Pancreas (tissue), 10 donors: ENCODE measurements around the gene GOLGA6B. TPM values are rescaled to one million over a fixed set of nuclear protein-coding genes. Genes with fewer than 3 reads are reported as not detected.
"Not testable (repeated sequence)": the region's sequence is repeated elsewhere in the genome, so short reads cannot be mapped to it uniquely, and the experiment has no call there.

Experiments used
- ATAC-seq, 4 donors: fragments of 200-7000 bp; cut with Tn5 transposase; one replicate each; pipeline versions ENCODE4 v1.8.0 to v1.9.1; 2020; ENCODE audit warnings: mild to moderate bottlenecking in 4 of 4, moderate library complexity in 4 of 4
- DNase-seq, 6 donors: peaks; one replicate each; pipeline ENCODE4 v3.0.0-alpha.2; 2020
- FAIRE-seq: peaks from 2 replicates; lab custom pipeline; 2012; peaks lifted over from hg19 to GRCh38; lab: Jason Lieb, UNC
- H3K27ac ChIP-seq, 4 donors: fragments of 200-600 bp; sonication (generic); 1 replicate in 3 of 4; 2 replicates in 1 of 4; pipeline versions ENCODE4 v1.5.0 to v1.8.0; 2020
- H3K27me3 ChIP-seq, 4 donors: fragments of 200-600 bp; one replicate each; pipeline ENCODE4 v1.8.0; 2021
- H3K36me3 ChIP-seq, 3 donors: fragments of 200-600 bp; sonication (generic) in 1 of 3; one replicate each; pipeline versions ENCODE4 v1.5.0 to v1.8.0; 2020 to 2021
- H3K4me1 ChIP-seq, 3 donors: fragments of 200-600 bp; one replicate each; pipeline ENCODE4 v1.8.0; 2021
- H3K4me3 ChIP-seq, 4 donors: fragments of 200-600 bp; sonication (generic) in 2 of 4; one replicate each; pipeline versions ENCODE4 v1.5.0 to v1.8.0; 2020 to 2021
- H3K9me3 ChIP-seq, 4 donors: fragments of 200-600 bp; one replicate each; pipeline ENCODE4 v1.8.0; 2021
- WGBS, 2 donors: extraction: QIAGEN DNeasy Blood & Tissue Kit; methylation state at CpG; one replicate each; pipeline ENCODE4 v1.1.7; 2013; 5-methylcytosine and 5-hydroxymethylcytosine counted together
- intact Hi-C, 3 donors: fragments of 100-400 bp; cut with DNase I; formaldehyde crosslinking; loops; one replicate each; pipeline versions ENCODE4 v1.11.1 to v1.14.2; 2022
- polyA plus RNA-seq, 2 donors: library from polyadenylated mRNA; stranded (reverse); fragments of 200-250 nt; gene quantifications; one replicate each; pipeline ENCODE4 v1.2.3, GENCODE V29; 2013
- total RNA-seq, 6 donors: library from RNA; stranded (reverse); fragmentation: NEBNext Ultra II Directional in 4 of 6; extraction: Animal tissue kit (Norgen Biotek cat#: 25700) in 4 of 6; gene quantifications; one replicate each; pipeline versions ENCODE4 v1.2.1 to v1.2.4, GENCODE V29; 2021 to 2023
- TF ChIP-seq, protein P1 (sequence below), 4 donors: fragments of 200-600 bp; sonication (generic) in 3 of 4; IDR thresholded peaks; one replicate each; pipeline versions ENCODE4 v1.5.0 to v1.8.0; 2021; ENCODE audit warnings: antibody characterized with exemption in 4 of 4
- donor health status: healthy with polysubstance abuse.
- donor health status: DM: no; HTN: no; CAD: no; lungs with moderate emphysema.
- donor health status: DM: no; HTN: no; CAD: no.
- donor health status: control.
- donor health status: control.
- donor health status: Bipolar disorder and iron deficiency.
- donor health status: DM: yes; HTN: yes; CAD: no.
- donor health status: DM: no; HTN: no; CAD: no.
- donor health status: DM: no; HTN: no; CAD: no.
- donor health status: DM: yes; HTN: yes; CAD: no.

The GOLGA6B gene
- total and polyA plus RNA-seq, 8 donors = not detected

DNA sequence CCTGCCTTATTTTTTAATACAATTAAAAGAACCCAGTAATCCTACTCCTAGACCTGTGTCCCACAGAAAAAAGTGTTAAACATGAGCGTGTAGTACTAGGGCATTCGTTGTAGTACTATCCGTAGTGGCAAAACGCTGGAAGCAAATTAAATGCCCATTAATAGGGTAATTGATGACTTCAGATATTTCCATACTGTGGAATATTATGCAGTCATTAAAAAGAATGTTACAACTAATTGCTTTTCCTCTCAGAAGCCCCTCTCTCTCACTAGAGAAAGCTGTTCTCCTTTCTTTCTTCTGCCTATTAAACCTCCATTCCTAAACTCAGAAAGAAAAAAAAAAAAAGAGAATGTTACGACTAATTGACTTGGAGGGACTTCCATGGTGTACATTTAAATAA, 34.2 kb downstream of the GOLGA6B start:
- no peaks in the 10 kb centered on the region for H3K27me3 ChIP-seq
- 95 to 97% methylated on average over 5 of the region's 5 CpGs for WGBS, 2 donors
- no peaks in the 10 kb centered on the region for H3K9me3 ChIP-seq
- H3K4me1 ChIP-seq = peaks cover 0 to 4% (median 0%) of the 10 kb centered on the region in 3 donors
- H3K27ac ChIP-seq = no peak overlapping the region
- FAIRE-seq (no peak), ATAC-seq (no peak), DNase-seq (no peak)
- TF ChIP-seq, protein P1, sequence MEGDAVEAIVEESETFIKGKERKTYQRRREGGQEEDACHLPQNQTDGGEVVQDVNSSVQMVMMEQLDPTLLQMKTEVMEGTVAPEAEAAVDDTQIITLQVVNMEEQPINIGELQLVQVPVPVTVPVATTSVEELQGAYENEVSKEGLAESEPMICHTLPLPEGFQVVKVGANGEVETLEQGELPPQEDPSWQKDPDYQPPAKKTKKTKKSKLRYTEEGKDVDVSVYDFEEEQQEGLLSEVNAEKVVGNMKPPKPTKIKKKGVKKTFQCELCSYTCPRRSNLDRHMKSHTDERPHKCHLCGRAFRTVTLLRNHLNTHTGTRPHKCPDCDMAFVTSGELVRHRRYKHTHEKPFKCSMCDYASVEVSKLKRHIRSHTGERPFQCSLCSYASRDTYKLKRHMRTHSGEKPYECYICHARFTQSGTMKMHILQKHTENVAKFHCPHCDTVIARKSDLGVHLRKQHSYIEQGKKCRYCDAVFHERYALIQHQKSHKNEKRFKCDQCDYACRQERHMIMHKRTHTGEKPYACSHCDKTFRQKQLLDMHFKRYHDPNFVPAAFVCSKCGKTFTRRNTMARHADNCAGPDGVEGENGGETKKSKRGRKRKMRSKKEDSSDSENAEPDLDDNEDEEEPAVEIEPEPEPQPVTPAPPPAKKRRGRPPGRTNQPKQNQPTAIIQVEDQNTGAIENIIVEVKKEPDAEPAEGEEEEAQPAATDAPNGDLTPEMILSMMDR (IDR thresholded peaks at IDR 0.05) = no peak
- H3K36me3 ChIP-seq = no peaks in the 10 kb centered on the region
- no peak overlapping the region for H3K4me3 ChIP-seq
- intact Hi-C loops = no loop called here

DNA sequence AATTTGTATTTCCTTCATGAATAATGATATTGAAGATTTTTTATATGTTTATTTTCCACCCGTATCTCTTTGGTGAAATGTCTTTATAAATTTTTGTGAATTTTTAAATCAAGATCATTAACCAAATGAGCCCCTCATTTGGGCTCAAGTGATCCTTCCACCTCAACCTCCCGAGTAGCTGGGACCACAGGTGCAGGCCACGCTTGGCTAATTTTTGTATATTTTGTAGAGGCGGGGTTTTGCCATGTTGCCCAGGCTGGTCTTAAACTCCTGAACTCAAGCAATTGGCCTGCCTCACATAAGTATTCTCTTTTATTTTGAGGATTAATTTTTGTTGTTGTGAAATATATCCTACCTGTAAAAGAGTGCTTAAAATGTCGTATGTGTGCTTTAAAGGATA, 36.4 kb downstream of the GOLGA6B start:
- no peaks in the 10 kb centered on the region for H3K9me3 ChIP-seq
- peaks cover 0 to 4% (median 0%) of the 10 kb centered on the region in 3 donors for H3K4me1 ChIP-seq
- no peaks in the 10 kb centered on the region for H3K27me3 ChIP-seq
- DNase-seq = no peak
- no peak overlapping the region for H3K4me3 ChIP-seq
- 83 to 91% methylated on average over 5 of the region's 5 CpGs for WGBS, 2 donors
- intact Hi-C loops = no loop called here
- no peak for ATAC-seq
- H3K36me3 ChIP-seq = no peaks in the 10 kb centered on the region
- H3K27ac ChIP-seq = no peak overlapping the region
- TF ChIP-seq, protein P1 (IDR thresholded peaks at IDR 0.05) = no peak
- no peak for FAIRE-seq

DNA sequence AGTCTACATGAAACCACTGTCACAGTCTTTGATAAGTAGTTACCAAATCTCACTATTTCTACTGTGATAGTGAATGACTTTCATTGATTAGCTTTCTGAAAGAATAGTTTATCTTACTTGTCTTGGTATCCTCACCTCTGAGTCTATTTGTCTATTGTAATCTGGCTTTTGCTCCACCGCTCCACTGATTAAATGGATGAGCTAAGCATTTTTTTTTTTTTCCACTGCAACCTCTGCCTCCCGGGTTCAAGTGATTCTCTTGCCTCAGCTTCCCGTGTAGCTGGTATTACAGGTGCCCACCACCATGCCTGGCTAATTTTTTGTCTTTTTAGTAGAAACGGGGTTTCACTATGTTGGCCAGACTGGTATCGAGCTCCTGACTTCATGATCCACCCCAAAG, 44.4 kb downstream of the GOLGA6B start:
- H3K36me3 ChIP-seq = no peaks in the 10 kb centered on the region
- FAIRE-seq (no peak), DNase-seq (no peak), ATAC-seq (no peak)
- no peaks in the 10 kb centered on the region for H3K4me1 ChIP-seq
- H3K4me3 ChIP-seq = no peak overlapping the region
- intact Hi-C loops = no loop called here
- H3K27me3 ChIP-seq = no peaks in the 10 kb centered on the region
- H3K9me3 ChIP-seq = no peaks in the 10 kb centered on the region
- no peak overlapping the region for H3K27ac ChIP-seq
- TF ChIP-seq, protein P1 (IDR thresholded peaks at IDR 0.05) = no peak
- WGBS, 2 donors = 81 to 85% methylated on average over 5 of the region's 5 CpGs

DNA sequence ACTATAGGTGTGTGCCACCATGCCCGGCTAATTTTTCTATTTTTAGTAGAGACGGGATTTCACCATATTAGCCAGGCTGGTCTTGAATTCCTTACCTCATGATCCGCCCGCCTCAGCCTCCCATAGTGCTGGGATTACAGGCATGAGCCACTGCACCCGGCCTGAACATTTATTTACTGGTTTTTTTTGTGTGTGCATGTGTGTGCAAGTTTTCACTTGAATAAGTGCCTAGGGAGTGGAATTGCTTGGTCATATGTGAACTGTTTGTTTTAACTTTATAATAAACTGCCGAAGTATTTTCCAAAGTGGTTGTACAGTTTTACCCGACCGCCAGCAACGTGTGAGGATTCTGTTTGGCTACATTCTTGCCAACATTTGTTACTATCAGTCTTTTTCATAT, 45.6 kb downstream of the GOLGA6B start:
- TF ChIP-seq, protein P1 (IDR thresholded peaks at IDR 0.05) = no peak
- no peaks in the 10 kb centered on the region for H3K4me1 ChIP-seq
- no peak overlapping the region for H3K27ac ChIP-seq
- WGBS, 2 donors = 93% methylated on average over 9 of the region's 9 CpGs
- no peak for FAIRE-seq
- no peaks in the 10 kb centered on the region for H3K27me3 ChIP-seq
- no peaks in the 10 kb centered on the region for H3K9me3 ChIP-seq
- H3K4me3 ChIP-seq = no peak overlapping the region
- no peak for ATAC-seq
- intact Hi-C loops = no loop called here
- no peaks in the 10 kb centered on the region for H3K36me3 ChIP-seq
- DNase-seq = no peak

DNA sequence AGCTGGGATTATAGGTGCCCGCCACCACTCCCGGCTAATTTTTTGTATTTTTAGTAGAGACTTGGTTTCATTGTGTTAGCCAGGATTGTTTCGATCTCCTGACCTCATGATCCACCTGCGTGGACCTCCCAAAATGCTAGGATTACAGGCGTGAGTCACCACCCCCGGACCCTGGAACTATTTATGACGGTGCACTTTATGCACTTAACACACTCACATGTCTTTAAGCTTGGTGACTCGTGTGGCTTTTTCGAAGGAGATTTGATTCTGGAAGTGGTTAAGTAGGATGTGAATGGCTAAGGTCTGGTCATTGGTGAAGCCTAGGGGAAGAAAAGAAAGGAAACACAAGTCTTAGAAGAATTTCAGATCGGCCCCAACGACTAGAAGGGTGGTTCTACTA, 51.8 kb downstream of the GOLGA6B start:
- Histone ChIP-seq H3K4me3 (no peak overlapping the region), H3K27me3 (no peaks in the 10 kb centered on the region), H3K9me3 (no peaks in the 10 kb centered on the region), H3K36me3 (peaks cover 0 to 4% (median 0%) of the 10 kb centered on the region in 3 donors), H3K4me1 (no peaks in the 10 kb centered on the region), H3K27ac (no peak overlapping the region)
- no peak for DNase-seq
- no peak for FAIRE-seq
- intact Hi-C loops = no loop called here
- 90 to 95% methylated on average over 11 of the region's 11 CpGs for WGBS, 2 donors
- ATAC-seq = no peak
- TF ChIP-seq, protein P1 (IDR thresholded peaks at IDR 0.05) = no peak

DNA sequence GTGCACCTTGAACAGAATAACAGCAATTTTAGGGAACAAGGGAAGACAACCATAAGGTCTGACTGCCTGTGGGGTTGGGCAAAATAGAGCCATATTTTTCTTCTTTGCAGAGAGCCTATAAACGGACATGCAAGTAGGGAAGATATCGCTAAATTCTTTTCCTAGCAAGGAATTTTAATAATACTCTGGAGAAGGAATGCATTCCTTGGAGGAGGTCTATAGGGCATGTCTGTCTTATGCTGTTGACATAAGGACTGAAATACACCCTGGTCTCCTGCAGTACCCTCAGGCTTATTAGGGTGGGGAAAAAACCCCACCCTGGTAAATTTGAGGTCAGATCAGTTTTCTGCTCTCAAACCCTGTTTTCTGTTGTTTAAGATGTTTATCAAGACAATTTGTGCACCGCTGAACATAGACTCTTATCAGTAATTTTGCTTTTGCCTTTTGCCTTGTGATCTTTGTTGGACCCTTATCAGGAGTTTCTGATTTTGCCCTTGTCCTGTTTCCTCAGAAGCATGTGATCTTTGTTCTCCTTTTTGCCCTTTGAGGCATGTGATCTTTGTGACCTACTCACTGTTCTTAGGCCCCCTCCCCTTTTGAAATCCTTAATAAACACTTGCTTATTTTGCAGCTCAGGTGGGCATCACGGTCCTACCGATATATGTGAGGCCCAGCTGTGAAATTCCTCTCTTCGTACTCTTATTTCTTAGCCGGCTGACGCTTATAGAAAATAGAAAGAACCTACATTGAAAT, 54.2 kb downstream of the GOLGA6B start:
- H3K4me1 ChIP-seq, ATAC-seq, H3K27me3 ChIP-seq, FAIRE-seq, H3K27ac ChIP-seq, H3K9me3 ChIP-seq, DNase-seq, H3K4me3 ChIP-seq, intact Hi-C loops: not testable (repeated sequence)
- 88 to 92% methylated on average over 8 of the region's 8 CpGs for WGBS, 2 donors
- peaks cover 0 to 12% (median 7%) of the 10 kb centered on the region in 3 donors for H3K36me3 ChIP-seq
